ENCODE results near the gene WDR83.
"Not testable (repeated sequence)": the region's sequence is repeated elsewhere in the genome, so short reads cannot be mapped to it uniquely, and the experiment has no call there.

WDR83 gene, protein sequence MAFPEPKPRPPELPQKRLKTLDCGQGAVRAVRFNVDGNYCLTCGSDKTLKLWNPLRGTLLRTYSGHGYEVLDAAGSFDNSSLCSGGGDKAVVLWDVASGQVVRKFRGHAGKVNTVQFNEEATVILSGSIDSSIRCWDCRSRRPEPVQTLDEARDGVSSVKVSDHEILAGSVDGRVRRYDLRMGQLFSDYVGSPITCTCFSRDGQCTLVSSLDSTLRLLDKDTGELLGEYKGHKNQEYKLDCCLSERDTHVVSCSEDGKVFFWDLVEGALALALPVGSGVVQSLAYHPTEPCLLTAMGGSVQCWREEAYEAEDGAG

GRCh38 chr19:12666265-12667048 is at the start of gene WDR83, which contains the start of gene MAN2B1:
TSS of gene WDR83 (plus strand) at chr19:12666807. CDS start at chr19:12669791, 2,984 bp downstream.
TSS of gene MAN2B1 (minus strand) at chr19:12666742. CDS start at chr19:12666701, 41 bp downstream.
- peak; percentile 90 for DNase-seq

DNA sequence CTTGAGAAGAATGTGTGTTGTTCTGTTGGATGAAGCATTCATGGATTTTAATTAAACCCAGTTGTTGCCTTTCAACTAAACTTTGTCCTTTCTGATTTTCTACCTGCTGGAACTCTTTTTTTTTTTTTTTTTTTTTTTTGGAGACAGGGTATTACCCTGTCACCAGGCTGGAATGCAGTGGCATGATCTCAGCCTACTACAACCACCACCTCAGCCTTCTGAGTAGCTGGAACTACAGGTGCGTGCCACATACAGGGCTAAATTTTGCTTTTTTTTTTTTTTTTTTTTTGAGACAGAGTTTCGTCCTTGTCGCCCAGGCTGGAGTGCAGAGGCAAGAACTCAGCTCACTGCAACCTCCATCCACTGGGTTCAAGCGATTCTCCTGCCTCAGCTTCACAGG is 49.0 kb upstream of the WDR83 start:
- DNase-seq: no peak

- not testable (repeated sequence) for DNase-seq
Measured at GRCh38 chr19:12621253-12622024, 45.2 kb upstream of the WDR83 start.

DNA sequence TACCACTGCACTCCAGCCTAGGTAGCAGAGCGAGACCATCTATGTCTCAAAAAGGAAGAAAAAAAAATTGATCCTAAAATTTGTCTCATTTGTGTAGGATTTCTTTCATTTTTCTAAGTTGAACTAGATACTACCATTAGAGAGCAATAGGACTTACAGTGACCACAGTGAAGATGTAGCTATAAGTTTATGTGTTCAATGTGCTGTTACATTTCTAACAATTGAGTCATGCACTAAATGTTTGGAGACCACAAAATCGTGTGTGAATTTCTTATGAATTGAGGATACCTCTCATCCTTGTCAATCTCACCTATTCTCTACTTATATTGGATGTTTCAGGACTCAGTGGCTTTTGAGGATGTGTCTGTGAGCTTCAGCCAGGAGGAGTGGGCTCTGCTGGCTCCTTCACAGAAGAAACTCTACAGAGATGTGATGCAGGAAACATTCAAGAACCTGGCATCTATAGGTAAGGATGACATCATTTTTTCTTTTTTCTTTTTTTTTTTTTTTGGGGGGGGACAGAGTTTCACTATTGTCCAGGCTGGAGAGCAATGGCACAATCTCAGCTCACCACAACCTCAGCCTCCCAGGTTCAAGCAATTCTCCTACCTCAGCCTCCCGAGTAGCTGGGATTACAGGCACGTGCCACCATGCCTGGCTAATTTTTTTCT is 43.1 kb upstream of the WDR83 start:
- DNase-seq: no peak

- no peak for DNase-seq
Measured at GRCh38 chr19:12626958-12627357, 39.6 kb upstream of the WDR83 start.

DNA sequence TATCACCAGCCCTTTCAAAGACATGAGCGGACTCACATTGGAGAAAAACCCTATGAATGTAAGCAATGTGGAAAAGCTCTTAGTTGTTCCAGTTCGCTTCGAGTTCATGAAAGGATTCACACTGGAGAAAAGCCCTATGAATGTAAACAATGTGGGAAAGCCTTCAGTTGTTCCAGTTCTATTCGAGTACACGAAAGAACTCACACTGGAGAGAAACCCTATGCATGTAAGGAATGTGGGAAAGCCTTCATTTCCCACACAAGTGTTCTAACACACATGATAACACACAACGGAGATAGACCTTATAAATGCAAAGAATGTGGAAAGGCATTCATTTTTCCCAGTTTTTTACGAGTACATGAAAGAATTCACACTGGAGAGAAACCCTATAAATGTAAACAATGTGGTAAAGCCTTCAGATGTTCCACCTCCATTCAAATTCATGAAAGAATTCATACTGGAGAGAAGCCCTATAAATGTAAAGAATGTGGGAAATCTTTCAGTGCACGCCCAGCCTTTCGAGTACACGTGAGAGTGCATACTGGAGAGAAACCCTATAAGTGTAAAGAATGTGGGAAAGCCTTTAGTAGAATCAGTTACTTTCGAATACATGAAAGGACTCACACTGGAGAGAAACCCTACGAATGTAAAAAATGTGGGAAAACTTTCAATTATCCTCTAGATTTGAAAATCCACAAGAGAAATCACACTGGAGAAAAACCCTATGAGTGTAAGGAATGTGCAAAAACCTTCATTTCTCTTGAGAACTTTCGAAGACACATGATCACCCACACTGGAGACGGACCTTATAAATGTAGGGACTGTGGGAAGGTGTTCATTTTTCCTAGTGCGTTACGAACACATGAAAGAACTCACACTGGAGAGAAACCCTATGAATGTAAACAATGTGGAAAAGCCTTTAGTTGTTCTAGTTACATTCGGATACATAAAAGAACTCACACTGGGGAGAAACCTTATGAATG is 38.3 kb upstream of the WDR83 start:
- DNase-seq: no peak

- no peak for DNase-seq
Measured at GRCh38 chr19:12629215-12629614, 37.4 kb upstream of the WDR83 start.

DNA sequence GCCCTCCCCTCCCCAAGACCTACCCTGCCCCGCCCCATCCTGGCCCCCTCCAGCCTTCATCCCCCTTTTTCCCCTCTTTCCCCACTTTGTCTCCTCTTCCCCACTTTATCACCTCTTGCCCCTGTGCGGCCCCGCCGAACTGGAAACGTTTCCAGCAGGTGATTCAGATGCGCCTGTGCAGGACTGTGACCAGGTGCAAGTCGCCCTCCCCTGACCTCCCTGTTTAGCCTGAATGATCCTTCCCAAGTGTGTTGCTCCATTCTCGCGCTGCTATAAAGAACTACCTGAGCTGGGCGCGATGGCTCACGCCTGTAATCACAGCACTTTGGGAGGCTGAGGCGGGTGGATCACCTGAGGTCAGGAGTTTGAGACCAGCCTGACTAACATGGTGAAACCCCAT is 30.0 kb upstream of the WDR83 start:
- DNase-seq: no peak

DNA sequence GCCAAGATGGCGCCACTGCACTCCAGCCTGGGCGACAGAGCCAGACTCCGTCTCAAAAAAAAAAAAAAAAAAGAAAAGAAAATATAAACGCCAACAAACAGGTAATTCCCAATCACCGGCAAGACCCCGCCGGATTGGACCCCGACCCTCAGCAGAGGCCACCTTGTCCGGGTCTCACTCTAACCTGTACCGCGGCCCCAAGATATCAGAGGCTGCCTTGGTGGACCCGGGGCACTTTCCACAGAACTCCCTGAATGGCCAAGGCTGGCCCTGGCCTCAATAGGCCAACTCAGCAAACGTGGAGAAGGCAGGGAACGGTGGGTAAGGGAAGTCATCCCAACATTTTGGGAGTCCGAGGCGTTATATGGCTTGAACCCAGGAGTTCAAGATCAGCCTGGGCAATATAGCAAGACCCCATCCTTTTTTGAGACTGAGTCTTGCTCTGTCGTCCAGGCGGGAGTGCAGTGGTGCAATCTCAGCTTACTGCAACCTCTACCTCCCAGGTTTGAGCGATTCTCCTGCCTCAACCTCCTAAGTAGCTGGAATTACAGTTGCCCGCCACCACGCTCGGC is 27.9 kb upstream of the WDR83 start:
- DNase-seq: no peak

- DNase-seq: peak; percentile 93
Measured at GRCh38 chr19:12639901-12640613, 26.6 kb upstream of the WDR83 start.

DNA sequence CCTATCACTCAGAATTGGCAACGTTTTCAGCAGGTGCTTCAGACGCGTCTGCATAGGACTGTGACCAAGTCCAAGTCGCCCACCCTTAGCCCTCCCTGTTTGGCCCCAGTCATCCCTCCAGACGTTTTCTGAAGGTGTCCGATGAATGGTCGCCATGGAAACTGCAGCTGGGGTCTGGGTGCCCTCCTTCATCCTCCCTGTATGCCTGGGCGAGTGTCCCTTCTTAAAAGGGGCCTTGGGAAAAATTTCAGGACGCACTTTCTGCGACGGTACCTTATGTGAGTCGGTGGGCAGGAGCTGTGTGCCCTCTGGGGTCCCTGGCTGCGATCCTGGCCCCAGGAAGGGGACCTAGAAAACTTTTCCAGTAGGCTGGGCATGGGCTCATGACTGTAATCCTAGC is 25.2 kb upstream of the WDR83 start:
- no peak for DNase-seq

DNA sequence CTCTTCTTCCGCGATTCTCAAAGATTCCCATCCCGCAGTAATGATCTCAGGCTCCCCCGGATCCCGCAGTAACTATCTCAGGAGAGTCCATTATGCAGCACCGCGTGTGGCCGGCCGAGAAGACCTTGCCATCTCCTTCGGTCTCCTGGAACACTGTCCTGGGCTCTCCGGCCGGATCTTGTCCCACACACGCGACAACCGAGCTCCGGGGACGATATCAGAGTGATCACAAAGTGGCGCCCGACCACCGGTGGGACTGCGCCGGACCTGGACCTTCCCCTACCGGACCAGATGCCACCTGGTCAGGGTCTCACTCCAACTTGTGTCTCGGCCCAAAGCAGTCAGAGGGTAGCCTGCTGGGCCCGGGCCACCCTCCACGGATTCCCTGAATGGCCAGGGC is 24.1 kb upstream of the WDR83 start:
- DNase-seq: no peak

DNA sequence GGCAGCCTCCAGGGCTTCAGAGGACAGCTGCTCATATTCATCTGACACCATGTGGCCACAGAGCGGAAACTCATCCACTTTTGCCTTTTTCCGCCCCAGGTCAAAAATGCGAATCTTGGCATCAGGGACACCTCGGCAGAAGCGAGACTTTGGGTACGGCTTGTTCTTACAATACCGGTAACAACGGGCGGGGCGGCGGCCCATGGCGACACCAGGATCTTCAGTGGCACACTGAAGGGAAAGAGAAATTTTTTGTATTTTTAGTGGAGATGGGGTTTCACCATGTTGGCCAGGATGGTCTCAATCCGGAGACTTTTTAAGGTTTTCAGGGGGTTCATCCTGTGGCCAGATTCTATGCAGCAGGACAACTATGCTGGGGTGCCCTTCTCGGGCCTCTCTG is 22.9 kb upstream of the WDR83 start:
- not testable (repeated sequence) for DNase-seq

DNA sequence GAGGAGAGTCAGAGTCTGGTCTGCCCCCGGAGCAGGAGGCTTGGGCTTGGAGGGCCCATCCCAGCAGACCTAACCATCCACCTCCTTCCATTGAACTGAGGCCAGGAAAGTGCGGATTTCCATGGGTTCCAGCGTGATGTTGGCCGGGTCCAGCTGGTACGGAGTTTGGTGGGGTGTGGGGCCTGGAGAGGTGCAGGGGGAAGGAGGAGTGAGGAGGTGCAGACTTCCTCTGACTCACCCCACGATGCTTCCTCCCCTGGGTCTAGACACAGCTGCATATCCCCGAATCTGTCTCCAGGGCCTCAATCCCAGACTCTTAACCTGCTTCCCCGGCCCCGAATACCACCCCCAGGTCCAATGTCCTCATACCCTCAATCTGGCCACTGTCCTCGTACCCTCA is 20.1 kb upstream of the WDR83 start:
- DNase-seq: no peak

GRCh38 chr19:12647047-12647446 is 19.6 kb upstream of the WDR83 start:
- no peak for DNase-seq

DNA sequence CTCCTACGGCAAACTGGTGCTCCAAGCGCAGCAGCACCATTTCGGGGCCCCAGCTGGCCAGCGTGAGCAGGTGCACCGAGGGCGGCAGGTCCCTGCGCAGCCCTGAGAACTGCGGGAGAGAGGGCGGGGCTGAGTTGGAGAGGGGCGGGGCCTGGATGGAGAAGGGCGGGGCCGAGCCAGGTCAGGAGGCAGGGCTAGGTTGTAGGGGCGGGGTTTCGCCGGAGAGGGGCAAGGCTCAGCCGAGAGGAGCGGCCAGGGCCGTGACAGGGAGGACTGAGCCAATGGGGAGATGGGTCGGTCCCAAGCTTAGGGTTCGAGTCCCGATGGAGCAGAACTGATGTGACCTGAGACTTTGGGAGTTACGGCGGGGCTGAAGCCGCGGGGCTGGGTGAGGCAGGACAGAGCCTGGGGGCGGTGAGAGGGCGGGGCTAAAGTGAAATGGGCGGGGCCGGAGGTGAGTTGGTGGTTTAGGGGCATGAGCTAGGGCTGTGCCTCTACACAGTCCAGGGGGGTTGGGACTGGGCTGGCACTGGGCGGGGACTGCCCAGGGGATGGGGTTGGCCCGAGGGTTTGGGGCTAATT is 19.0 kb upstream of the WDR83 start:
- DNase-seq: no peak

DNA sequence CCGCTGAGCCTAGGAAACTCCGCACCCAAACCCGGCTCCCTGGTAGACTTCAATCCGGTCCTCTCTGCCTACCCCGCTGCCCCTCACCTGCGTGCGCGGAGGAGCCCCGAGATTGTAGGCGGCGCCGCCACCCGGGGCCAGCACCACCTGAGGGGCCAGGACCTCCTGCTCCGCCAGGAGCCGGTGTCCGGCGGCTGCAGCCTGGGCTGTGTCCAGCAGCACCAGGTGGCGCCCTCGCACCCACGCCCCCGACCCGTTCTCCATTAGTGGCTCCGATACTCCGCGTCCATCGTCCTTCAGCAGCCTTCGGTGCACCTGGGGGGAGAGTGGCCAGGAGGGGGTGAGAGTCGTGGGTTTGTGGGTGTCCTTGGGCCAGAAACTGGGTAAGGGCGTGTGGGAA is 18.5 kb upstream of the WDR83 start:
- no peak for DNase-seq

GRCh38 chr19:12649941-12650340 is 16.7 kb upstream of the WDR83 start:
- no peak for DNase-seq

DNA sequence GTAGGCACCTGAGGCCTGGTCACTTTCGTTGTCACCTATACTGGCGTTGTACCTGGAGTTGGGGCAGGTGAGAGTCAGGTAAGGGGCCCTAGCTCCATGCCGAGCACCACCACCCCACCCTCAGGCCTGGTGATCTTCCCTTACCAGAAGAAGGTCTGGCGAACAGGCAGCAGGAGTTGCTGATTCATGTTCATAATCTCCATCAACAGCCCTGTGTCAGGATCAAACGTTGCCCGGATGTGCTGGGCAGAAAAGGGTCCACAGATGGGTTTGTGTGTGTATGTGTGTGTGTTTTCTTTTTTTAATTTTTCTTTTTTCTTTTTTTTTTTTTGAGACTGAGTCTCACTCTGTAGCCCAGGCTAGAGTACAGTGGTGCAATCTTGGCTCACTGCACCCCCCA is 14.4 kb upstream of the WDR83 start:
- no peak for DNase-seq

DNA sequence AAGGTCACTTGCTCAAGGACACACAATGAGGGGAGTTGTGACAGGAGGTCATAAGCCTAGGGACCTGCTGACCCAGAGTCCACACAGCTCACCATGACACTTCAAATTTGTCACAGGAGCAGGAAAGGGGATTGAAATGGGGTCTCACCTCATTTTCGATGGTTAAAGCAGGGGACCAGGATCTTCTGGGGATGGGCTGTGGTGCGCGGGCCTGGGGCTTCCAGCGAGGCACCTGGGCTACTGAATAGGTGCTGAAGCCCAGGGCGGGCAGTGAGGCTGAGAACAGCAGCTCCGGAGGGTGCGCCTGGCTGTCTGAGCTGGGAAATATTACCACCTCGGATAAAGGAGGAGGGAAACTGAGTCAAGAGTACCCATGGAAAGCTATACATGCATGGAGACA is 11.1 kb upstream of the WDR83 start:
- DNase-seq: no peak
